ENCODE results near the gene HYLS1.

The HYLS1 gene

DNA sequence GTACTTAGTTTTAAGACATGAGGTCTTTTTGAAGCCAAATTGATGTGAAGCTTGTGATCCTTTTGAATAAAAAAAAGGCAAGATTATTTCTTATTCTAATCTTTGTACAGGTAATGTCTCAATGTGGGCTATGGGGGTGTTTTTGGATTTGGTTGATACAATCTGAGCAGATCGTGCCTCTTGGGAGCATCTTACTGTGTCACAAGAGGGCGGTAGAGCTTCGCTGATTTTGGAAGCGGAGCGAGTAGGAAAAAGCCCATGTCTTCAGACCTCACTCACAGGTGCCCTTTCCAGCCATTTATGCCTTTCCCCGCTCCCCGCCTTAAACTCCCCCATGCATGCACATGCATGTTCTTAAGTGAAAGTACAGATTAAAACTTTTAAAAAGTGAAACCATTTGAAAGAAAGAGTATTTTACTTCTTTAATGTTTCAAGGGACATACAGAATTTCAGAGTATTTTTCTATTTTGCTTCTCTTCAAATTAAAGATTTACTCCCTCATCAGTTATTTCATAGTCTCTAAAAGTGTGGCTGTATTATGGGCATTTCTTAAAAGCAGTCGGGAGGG is 35.6 kb downstream of the HYLS1 start:
- peaks cover 2 to 4% of the 10 kb centered on the region in 2 donors for H3K27me3 ChIP-seq (ENCODE audit: control insufficient read depth in 2 of 2, insufficient read depth in 2 of 2, low read length in 2 of 2)
- H3K4me3 ChIP-seq (ENCODE audit: low read length in 2 of 2) = no peak overlapping the region
- no peak overlapping the region for H3K27ac ChIP-seq (ENCODE audit: low read depth in 2 of 2, low read length in 2 of 2)
- H3K36me3 ChIP-seq (ENCODE audit: control insufficient read depth in 2 of 2, insufficient read depth in 2 of 2, low read length in 2 of 2) = no peaks in the 10 kb centered on the region
- H3K9me3 ChIP-seq (ENCODE audit: control insufficient read depth in 2 of 2, low read length in 2 of 2) = no peaks in the 10 kb centered on the region
- H3K9ac ChIP-seq (ENCODE audit: low read depth in 1 of 2, low read length in 2 of 2) = no peak overlapping the region
- peaks cover 2 to 23% of the 10 kb centered on the region in 2 donors for H3K4me1 ChIP-seq (ENCODE audit: control insufficient read depth in 2 of 2, insufficient read depth in 2 of 2, low read length in 2 of 2)

DNA sequence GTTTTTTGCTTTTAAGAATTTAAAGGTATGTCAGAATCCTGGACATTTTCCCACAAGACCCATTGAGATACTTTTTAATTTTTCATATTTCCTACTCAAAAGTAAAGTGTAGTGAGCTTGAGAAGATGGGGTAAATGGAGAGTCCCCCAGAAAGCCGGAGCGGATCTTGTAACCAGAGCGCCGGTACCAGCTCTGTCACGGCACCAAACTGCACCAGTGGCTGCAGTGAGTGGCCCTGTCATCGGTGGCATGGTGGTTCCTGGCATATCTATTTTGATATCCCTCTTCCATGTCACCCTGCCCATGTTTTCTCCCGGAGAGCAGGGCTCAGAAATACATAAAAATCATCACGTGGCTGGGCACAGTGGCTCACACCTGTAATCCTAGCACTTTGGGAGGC is 36.2 kb downstream of the HYLS1 start:
- H3K27me3 ChIP-seq (ENCODE audit: control insufficient read depth in 2 of 2, insufficient read depth in 2 of 2, low read length in 2 of 2) = peaks cover 2 to 4% of the 10 kb centered on the region in 2 donors
- no peak overlapping the region for H3K9ac ChIP-seq (ENCODE audit: low read depth in 1 of 2, low read length in 2 of 2)
- H3K27ac ChIP-seq (ENCODE audit: low read depth in 2 of 2, low read length in 2 of 2) = no peak overlapping the region
- H3K4me3 ChIP-seq (ENCODE audit: low read length in 2 of 2) = no peak overlapping the region
- H3K4me1 ChIP-seq (ENCODE audit: control insufficient read depth in 2 of 2, insufficient read depth in 2 of 2, low read length in 2 of 2) = peaks cover 2 to 23% of the 10 kb centered on the region in 2 donors
- no peaks in the 10 kb centered on the region for H3K36me3 ChIP-seq (ENCODE audit: control insufficient read depth in 2 of 2, insufficient read depth in 2 of 2, low read length in 2 of 2)
- H3K9me3 ChIP-seq (ENCODE audit: control insufficient read depth in 2 of 2, low read length in 2 of 2) = no peaks in the 10 kb centered on the region

DNA sequence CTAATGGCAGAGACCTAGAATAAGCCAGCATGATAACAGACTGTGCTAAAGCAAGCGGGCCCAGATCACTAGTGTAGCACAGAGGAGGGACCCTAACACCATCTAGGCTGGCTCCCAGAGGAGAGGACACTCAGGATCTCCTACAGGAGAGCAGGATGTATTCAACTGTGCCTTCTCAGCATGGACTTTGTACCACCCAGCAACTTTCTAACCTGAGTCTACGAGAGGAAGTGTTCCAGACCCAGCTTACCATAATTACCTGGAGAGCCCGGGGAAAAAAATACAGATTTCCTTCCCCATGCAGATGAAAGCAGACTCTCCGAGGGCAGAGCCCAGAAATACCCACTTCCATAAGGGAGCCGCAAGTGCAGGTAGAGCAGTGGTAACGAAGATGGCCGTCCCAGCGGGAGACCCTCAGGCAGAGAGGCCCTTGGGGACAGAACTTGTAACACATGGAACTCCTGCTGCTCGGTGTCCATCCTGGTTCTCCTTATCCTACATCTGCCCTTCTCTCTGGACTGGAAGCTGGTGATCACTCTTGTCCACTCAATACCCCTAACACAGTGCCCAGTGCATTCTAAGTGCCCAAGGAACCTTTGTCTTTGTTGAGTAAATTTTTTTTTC is 37.0 kb downstream of the HYLS1 start:
- Histone ChIP-seq H3K4me1 (ENCODE audit: control insufficient read depth in 2 of 2, insufficient read depth in 2 of 2, low read length in 2 of 2) (peaks cover 2 to 20% of the 10 kb centered on the region in 2 donors), H3K9me3 (ENCODE audit: control insufficient read depth in 2 of 2, low read length in 2 of 2) (no peaks in the 10 kb centered on the region), H3K36me3 (ENCODE audit: control insufficient read depth in 2 of 2, insufficient read depth in 2 of 2, low read length in 2 of 2) (no peaks in the 10 kb centered on the region), H3K27me3 (ENCODE audit: control insufficient read depth in 2 of 2, insufficient read depth in 2 of 2, low read length in 2 of 2) (peaks cover 5% of the 10 kb centered on the region in 2 donors), H3K9ac (ENCODE audit: low read depth in 1 of 2, low read length in 2 of 2) (no peak overlapping the region), H3K27ac (ENCODE audit: low read depth in 2 of 2, low read length in 2 of 2) (no peak overlapping the region), H3K4me3 (ENCODE audit: low read length in 2 of 2) (no peak overlapping the region)

DNA sequence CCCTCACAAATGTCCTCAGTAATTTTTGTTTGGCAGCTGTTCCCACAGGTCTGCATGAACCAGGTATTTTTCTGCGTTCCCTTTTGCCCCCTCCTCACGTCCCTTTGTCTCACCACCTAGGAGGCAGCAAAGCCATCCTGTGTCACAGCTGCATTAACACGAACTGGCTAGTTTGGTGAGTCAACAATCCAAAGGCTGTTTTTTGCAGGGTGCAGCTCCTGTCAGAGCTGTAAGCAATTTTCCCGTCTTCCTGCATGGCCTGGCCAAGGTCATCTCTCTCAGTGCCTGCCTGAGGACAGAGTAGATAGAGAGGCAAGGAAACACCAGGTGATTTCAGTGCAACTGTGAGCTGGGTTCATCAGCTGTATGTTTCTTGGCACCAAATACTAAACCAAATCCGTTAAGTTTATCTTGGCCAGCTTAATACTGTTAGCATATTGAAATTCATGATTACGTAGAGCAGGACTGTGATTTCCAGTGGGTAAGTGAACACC is 37.8 kb downstream of the HYLS1 start:
- no peak overlapping the region for H3K27ac ChIP-seq (ENCODE audit: low read depth in 2 of 2, low read length in 2 of 2)
- peaks cover 2 to 20% of the 10 kb centered on the region in 2 donors for H3K4me1 ChIP-seq (ENCODE audit: control insufficient read depth in 2 of 2, insufficient read depth in 2 of 2, low read length in 2 of 2)
- no peak overlapping the region for H3K9ac ChIP-seq (ENCODE audit: low read depth in 1 of 2, low read length in 2 of 2)
- no peaks in the 10 kb centered on the region for H3K9me3 ChIP-seq (ENCODE audit: control insufficient read depth in 2 of 2, low read length in 2 of 2)
- no peak overlapping the region for H3K4me3 ChIP-seq (ENCODE audit: low read length in 2 of 2)
- H3K27me3 ChIP-seq (ENCODE audit: control insufficient read depth in 2 of 2, insufficient read depth in 2 of 2, low read length in 2 of 2) = peaks cover 6 to 7% of the 10 kb centered on the region in 2 donors
- H3K36me3 ChIP-seq (ENCODE audit: control insufficient read depth in 2 of 2, insufficient read depth in 2 of 2, low read length in 2 of 2) = no peaks in the 10 kb centered on the region

DNA sequence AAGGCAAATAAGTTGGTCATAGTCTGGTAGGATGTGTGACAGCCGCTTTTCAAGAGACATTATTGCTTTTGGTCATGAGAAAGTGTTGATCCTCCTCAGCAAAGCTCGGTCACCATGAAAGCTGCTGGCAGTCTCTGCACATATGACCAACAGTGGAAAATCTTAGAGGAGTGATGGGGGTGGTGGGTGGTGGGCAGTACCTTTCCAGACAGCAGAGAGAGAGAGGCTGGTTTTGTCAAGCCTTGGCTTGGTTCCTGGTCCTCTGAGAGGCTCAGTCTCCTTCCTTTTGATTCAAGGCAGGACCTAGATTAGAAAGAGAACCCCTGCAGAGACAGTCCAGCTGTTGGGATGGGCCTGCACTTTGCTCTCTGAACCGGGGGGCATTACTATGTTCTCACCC is 38.3 kb downstream of the HYLS1 start:
- no peak overlapping the region for H3K27ac ChIP-seq (ENCODE audit: low read depth in 2 of 2, low read length in 2 of 2)
- H3K9me3 ChIP-seq (ENCODE audit: control insufficient read depth in 2 of 2, low read length in 2 of 2) = no peaks in the 10 kb centered on the region
- H3K4me3 ChIP-seq (ENCODE audit: low read length in 2 of 2) = no peak overlapping the region
- no peaks in the 10 kb centered on the region for H3K36me3 ChIP-seq (ENCODE audit: control insufficient read depth in 2 of 2, insufficient read depth in 2 of 2, low read length in 2 of 2)
- H3K27me3 ChIP-seq (ENCODE audit: control insufficient read depth in 2 of 2, insufficient read depth in 2 of 2, low read length in 2 of 2) = peaks cover 6 to 7% of the 10 kb centered on the region in 2 donors
- H3K9ac ChIP-seq (ENCODE audit: low read depth in 1 of 2, low read length in 2 of 2) = no peak overlapping the region
- H3K4me1 ChIP-seq (ENCODE audit: control insufficient read depth in 2 of 2, insufficient read depth in 2 of 2, low read length in 2 of 2) = peaks cover 2 to 16% of the 10 kb centered on the region in 2 donors

DNA sequence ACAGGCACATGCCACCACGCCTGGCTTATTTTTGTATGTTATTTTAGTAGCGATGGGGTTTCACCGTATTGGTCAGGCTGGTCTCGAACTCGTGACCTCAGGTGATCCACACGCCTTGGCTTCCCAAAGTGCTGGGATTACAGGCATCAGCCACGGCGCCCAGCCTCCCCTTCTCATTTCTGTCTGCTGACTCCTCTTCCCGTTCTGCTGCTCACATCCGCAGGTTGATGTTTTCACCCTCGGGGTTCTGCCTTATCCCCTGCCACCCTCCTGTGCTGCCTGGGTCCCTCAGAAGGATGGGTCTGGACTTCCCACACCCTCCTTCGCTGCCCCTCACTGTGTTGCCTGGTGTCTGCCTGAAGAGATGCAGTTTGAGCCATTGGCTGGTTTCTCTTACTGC is 39.2 kb downstream of the HYLS1 start:
- peaks cover 2 to 16% of the 10 kb centered on the region in 2 donors for H3K4me1 ChIP-seq (ENCODE audit: control insufficient read depth in 2 of 2, insufficient read depth in 2 of 2, low read length in 2 of 2)
- no peak overlapping the region for H3K9ac ChIP-seq (ENCODE audit: low read depth in 1 of 2, low read length in 2 of 2)
- no peak overlapping the region for H3K27ac ChIP-seq (ENCODE audit: low read depth in 2 of 2, low read length in 2 of 2)
- H3K9me3 ChIP-seq (ENCODE audit: control insufficient read depth in 2 of 2, low read length in 2 of 2) = no peaks in the 10 kb centered on the region
- H3K4me3 ChIP-seq (ENCODE audit: low read length in 2 of 2) = no peak overlapping the region
- H3K36me3 ChIP-seq (ENCODE audit: control insufficient read depth in 2 of 2, insufficient read depth in 2 of 2, low read length in 2 of 2) = no peaks in the 10 kb centered on the region
- peaks cover 6 to 7% of the 10 kb centered on the region in 2 donors for H3K27me3 ChIP-seq (ENCODE audit: control insufficient read depth in 2 of 2, insufficient read depth in 2 of 2, low read length in 2 of 2)

DNA sequence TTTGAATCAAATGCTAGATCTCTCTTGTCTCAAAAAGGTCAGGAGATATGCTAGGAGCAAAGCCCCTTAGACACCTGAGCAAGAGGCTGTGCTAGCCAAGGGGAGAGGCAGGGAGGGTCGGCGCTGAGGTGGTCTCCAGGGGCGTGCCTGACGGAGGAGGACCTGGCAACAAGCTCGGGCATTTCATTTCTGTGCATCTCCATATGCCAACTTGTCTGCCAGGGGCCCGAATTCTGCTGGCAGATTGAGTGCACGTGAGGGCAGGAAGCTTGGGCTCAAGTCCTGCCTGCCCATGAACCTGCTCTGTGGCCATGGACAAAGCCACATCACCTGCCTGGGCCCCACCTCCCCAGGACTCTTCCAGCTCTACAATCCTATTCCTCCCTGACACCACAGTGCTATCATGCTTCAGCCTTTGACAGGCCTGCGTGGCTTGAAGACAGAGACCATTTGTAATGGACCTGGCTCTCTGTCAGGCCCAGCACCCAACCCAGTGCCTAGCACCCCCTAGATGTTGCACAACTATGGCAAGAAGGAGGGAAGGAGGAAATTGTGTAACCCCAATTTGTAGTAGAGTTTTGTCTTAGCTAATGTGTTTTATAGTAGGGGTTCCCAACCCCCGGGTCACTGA is 42.1 kb downstream of the HYLS1 start:
- H3K27me3 ChIP-seq (ENCODE audit: control insufficient read depth in 2 of 2, insufficient read depth in 2 of 2, low read length in 2 of 2) = peaks cover 6 to 7% of the 10 kb centered on the region in 2 donors
- no peak overlapping the region for H3K4me3 ChIP-seq (ENCODE audit: low read length in 2 of 2)
- no peak overlapping the region for H3K27ac ChIP-seq (ENCODE audit: low read depth in 2 of 2, low read length in 2 of 2)
- no peak overlapping the region for H3K9ac ChIP-seq (ENCODE audit: low read depth in 1 of 2, low read length in 2 of 2)
- peaks cover under 1 to 12% of the 10 kb centered on the region in 2 donors for H3K4me1 ChIP-seq (ENCODE audit: control insufficient read depth in 2 of 2, insufficient read depth in 2 of 2, low read length in 2 of 2)
- H3K36me3 ChIP-seq (ENCODE audit: control insufficient read depth in 2 of 2, insufficient read depth in 2 of 2, low read length in 2 of 2) = no peaks in the 10 kb centered on the region
- no peaks in the 10 kb centered on the region for H3K9me3 ChIP-seq (ENCODE audit: control insufficient read depth in 2 of 2, low read length in 2 of 2)

DNA sequence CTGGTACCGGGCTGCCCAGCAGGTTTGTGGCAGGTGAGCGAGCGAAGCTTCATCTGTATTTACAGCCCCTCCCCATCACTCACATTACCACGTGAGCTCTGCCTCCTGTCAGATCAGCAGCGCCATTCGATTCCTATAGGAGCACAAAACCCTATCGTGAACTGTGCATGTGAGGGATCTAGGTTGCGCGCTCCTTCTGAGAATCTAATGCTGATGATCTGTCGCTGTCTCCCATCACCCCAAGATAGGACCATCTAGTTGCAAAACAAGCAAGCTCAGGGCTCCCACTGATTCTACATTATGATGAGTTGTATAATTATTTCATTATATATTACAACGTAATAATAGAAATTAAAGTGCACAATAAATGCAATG is 42.6 kb downstream of the HYLS1 start:
- Histone ChIP-seq H3K27ac (ENCODE audit: low read depth in 2 of 2, low read length in 2 of 2) (no peak overlapping the region), H3K36me3 (ENCODE audit: control insufficient read depth in 2 of 2, insufficient read depth in 2 of 2, low read length in 2 of 2) (no peaks in the 10 kb centered on the region), H3K9ac (ENCODE audit: low read depth in 1 of 2, low read length in 2 of 2) (no peak overlapping the region), H3K4me1 (ENCODE audit: control insufficient read depth in 2 of 2, insufficient read depth in 2 of 2, low read length in 2 of 2) (peaks cover 0 to 7% of the 10 kb centered on the region in 2 donors), H3K27me3 (ENCODE audit: control insufficient read depth in 2 of 2, insufficient read depth in 2 of 2, low read length in 2 of 2) (peaks cover 6 to 7% of the 10 kb centered on the region in 2 donors), H3K9me3 (ENCODE audit: control insufficient read depth in 2 of 2, low read length in 2 of 2) (no peaks in the 10 kb centered on the region), H3K4me3 (ENCODE audit: low read length in 2 of 2) (no peak overlapping the region)

DNA sequence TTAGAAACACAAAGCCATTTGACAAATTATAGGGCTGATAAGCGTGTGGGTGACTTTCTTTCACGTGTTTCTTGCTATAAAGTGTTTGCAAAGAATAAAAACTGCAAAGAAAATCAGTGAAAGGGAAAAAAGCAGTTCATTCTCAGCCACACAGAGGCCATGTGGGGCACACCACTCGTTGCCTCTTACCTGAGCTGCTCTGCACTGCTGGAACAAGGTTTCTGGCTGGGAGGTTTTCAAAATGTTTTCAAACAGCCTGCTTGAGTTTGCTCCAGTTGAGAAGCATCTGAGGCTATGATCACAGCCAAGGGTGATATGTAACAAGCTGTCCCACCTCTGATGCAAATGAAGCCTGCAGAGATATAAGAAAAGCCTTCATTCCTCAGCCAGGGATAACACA is 43.6 kb downstream of the HYLS1 start:
- no peaks in the 10 kb centered on the region for H3K9me3 ChIP-seq (ENCODE audit: control insufficient read depth in 2 of 2, low read length in 2 of 2)
- no peaks in the 10 kb centered on the region for H3K36me3 ChIP-seq (ENCODE audit: control insufficient read depth in 2 of 2, insufficient read depth in 2 of 2, low read length in 2 of 2)
- H3K9ac ChIP-seq (ENCODE audit: low read depth in 1 of 2, low read length in 2 of 2) = no peak overlapping the region
- no peak overlapping the region for H3K4me3 ChIP-seq (ENCODE audit: low read length in 2 of 2)
- H3K4me1 ChIP-seq (ENCODE audit: control insufficient read depth in 2 of 2, insufficient read depth in 2 of 2, low read length in 2 of 2) = no peaks in the 10 kb centered on the region
- H3K27ac ChIP-seq (ENCODE audit: low read depth in 2 of 2, low read length in 2 of 2) = no peak overlapping the region
- peaks cover 5 to 6% of the 10 kb centered on the region in 2 donors for H3K27me3 ChIP-seq (ENCODE audit: control insufficient read depth in 2 of 2, insufficient read depth in 2 of 2, low read length in 2 of 2)

DNA sequence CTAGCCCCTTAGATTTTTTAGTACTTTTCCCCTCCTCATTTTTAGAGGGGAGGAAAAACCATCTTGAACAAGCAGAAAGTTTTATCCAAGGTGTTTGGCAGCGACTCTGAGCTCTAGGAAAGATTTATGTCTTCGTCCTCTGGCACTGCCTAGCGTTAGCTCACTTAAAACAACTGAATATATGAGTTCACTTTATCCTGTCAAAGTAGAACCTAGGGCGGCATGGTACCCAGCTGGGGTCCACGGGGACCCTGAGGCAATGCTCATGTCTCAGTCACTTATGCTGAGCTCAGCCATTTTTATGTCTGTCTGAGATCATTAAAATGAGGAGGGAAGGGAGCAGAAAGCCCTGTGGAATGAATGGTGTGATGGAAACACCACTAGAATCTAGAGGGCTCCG is 44.2 kb downstream of the HYLS1 start:
- no peak overlapping the region for H3K27ac ChIP-seq (ENCODE audit: low read depth in 2 of 2, low read length in 2 of 2)
- peaks cover 5 to 6% of the 10 kb centered on the region in 2 donors for H3K27me3 ChIP-seq (ENCODE audit: control insufficient read depth in 2 of 2, insufficient read depth in 2 of 2, low read length in 2 of 2)
- H3K4me3 ChIP-seq (ENCODE audit: low read length in 2 of 2) = no peak overlapping the region
- H3K36me3 ChIP-seq (ENCODE audit: control insufficient read depth in 2 of 2, insufficient read depth in 2 of 2, low read length in 2 of 2) = no peaks in the 10 kb centered on the region
- no peak overlapping the region for H3K9ac ChIP-seq (ENCODE audit: low read depth in 1 of 2, low read length in 2 of 2)
- no peaks in the 10 kb centered on the region for H3K9me3 ChIP-seq (ENCODE audit: control insufficient read depth in 2 of 2, low read length in 2 of 2)
- H3K4me1 ChIP-seq (ENCODE audit: control insufficient read depth in 2 of 2, insufficient read depth in 2 of 2, low read length in 2 of 2) = no peaks in the 10 kb centered on the region
